ENCODE data around the gene OR13H1.
"Not testable (repeated sequence)": the region's sequence is repeated elsewhere in the genome, so short reads cannot be mapped to it uniquely, and the experiment has no call there.

OR13H1 gene

GRCh38 chrX:131578735-131579367 lies 35.0 kb downstream of the OR13H1 start:
- H3K4me3 Mint-ChIP-seq; H3K36me3 Mint-ChIP-seq (ENCODE audit: low read depth); H3K4me1 Mint-ChIP-seq (ENCODE audit: low read depth); H3K27ac Mint-ChIP-seq; DNase-seq; H3K9me3 Mint-ChIP-seq: not testable (repeated sequence)
- peaks cover 27% of the 10 kb centered on the region for H3K27me3 Mint-ChIP-seq

- Mint-ChIP-seq H3K27ac (no peak overlapping the region), H3K9me3 (no peaks in the 10 kb centered on the region), H3K27me3 (peaks cover 9% of the 10 kb centered on the region), H3K4me1 (ENCODE audit: low read depth) (no peaks in the 10 kb centered on the region), H3K36me3 (ENCODE audit: low read depth) (no peaks in the 10 kb centered on the region), H3K4me3 (no peak overlapping the region)
- no peak for DNase-seq
Measured at GRCh38 chrX:131588995-131589394, 45.1 kb downstream of the OR13H1 start.
